Gastroesophageal sphincter (tissue), 4 donors: ENCODE measurements around the gene MRPS26. TPM values are rescaled to one million over a fixed set of nuclear protein-coding genes. Genes with fewer than 3 reads are reported as not detected.

Experiments
- ATAC-seq: fragments of 150-250 bp; one replicate; pipeline ENCODE4 v1.9.1; 2016; ENCODE audit warnings: mild to moderate bottlenecking, moderate library complexity
- H3K27ac ChIP-seq, 4 donors: fragments of 200-600 bp; sonication (generic) in 3 of 4; 1 replicate in 3 of 4; 2 replicates in 1 of 4; pipeline ENCODE4 v1.5.1; 2016 to 2019
- H3K27me3 ChIP-seq: fragments of 200-600 bp; sonication (generic); one replicate; pipeline ENCODE4 v1.5.1; 2019
- H3K36me3 ChIP-seq, 2 donors: fragments of 200-600 bp; sonication (generic); one replicate each; pipeline ENCODE4 v1.5.1; 2019; ENCODE audit warnings: control low read depth in 1 of 2
- H3K4me1 ChIP-seq, 3 donors: fragments of 200-600 bp; sonication (generic); 1 replicate in 2 of 3; 2 replicates in 1 of 3; pipeline ENCODE4 v1.5.1; 2016 to 2019; ENCODE audit warnings: control low read depth in 2 of 3
- H3K4me3 ChIP-seq, 2 donors: fragments of 200-600 bp; sonication (generic); one replicate each; pipeline ENCODE4 v1.5.1; 2019; ENCODE audit warnings: mild to moderate bottlenecking in 1 of 2, moderate library complexity in 1 of 2
- H3K9me3 ChIP-seq, 3 donors: fragments of 200-600 bp; sonication (generic); one replicate each; pipeline ENCODE4 v1.5.1; 2017 to 2019; ENCODE audit warnings: control low read depth in 2 of 3
- CTCF ChIP-seq, 4 experiments: fragments of 200-600 bp in 2 of 4; fragments of 450-650 bp in 2 of 4; sonication (generic) in 1 of 4; IDR thresholded peaks; one replicate each; pipeline ENCODE4 v1.5.1; 2017 to 2019; ENCODE audit warnings: antibody characterized with exemption in 4 of 4, mild to moderate bottlenecking in 2 of 4, moderate library complexity in 2 of 4
- EP300 ChIP-seq: sonication (generic); formaldehyde crosslinking; IDR thresholded peaks from one replicate; pipeline ENCODE4 v1.6.1; 2017; ENCODE audit warnings: antibody characterized with exemption, mild to moderate bottlenecking
- POLR2A ChIP-seq, 2 donors: fragments of 450-650 bp; IDR thresholded peaks; one replicate each; pipeline ENCODE4 v1.6.1; 2017; ENCODE audit warnings: antibody characterized with exemption in 2 of 2, mild to moderate bottlenecking in 2 of 2, moderate library complexity in 1 of 2
- POLR2AphosphoS5 ChIP-seq: sonication (generic); formaldehyde crosslinking; IDR thresholded peaks from one replicate; pipeline ENCODE4 v1.6.1; 2017; ENCODE audit warnings: antibody characterized with exemption
- WGBS, 2 donors: methylation state at CpG; one replicate each; pipeline ENCODE4 v1.1.5; 2018; ENCODE audit warnings: low coverage in 1 of 2; 5-methylcytosine and 5-hydroxymethylcytosine counted together
- total RNA-seq, 4 donors: library from RNA; depleted of rRNA; stranded (reverse); fragments of >200 nt; gene quantifications; one replicate each; pipeline ENCODE4 v1.1.0, GENCODE V29; 2016

The MRPS26 gene
- total RNA-seq, 4 donors from 2014 or later, result 67.3 to 80.8 (median 72.7) TPM

- Histone ChIP-seq H3K27me3 (no peaks in the 10 kb centered on the region), H3K27ac (no peak overlapping the region), H3K4me1 (no peaks in the 10 kb centered on the region), H3K9me3 (no peaks in the 10 kb centered on the region), H3K36me3 (peaks cover 0 to 99% of the 10 kb centered on the region in 2 donors), H3K4me3 (no peak overlapping the region)
- WGBS, 2 donors, result 72 to 73% methylated on average over 4 to 6 of the region's 8 CpGs
- ATAC-seq, result no peak
- TF ChIP-seq EP300, result no peak
- TF ChIP-seq POLR2AphosphoS5, result no peak
- TF ChIP-seq CTCF (IDR thresholded peaks at IDR 0.05), result no peak
- no peak for TF ChIP-seq POLR2A (IDR thresholded peaks at IDR 0.05)
These were observed 13.2 kb upstream of the MRPS26 start for GRCh38 chr20:3032624-3033023.

GRCh38 chr20:3037654-3038053, 8.2 kb upstream of the MRPS26 start:
- Histone ChIP-seq H3K9me3 (no peaks in the 10 kb centered on the region), H3K4me1 (peaks cover 0 to 14% (median 5%) of the 10 kb centered on the region in 3 donors), H3K4me3 (no peak overlapping the region), H3K27ac (no peak overlapping the region), H3K27me3 (no peaks in the 10 kb centered on the region), H3K36me3 (peaks cover 0 to 83% of the 10 kb centered on the region in 2 donors)
- no peak for TF ChIP-seq CTCF (IDR thresholded peaks at IDR 0.05)
- no peak for TF ChIP-seq EP300
- no peak for TF ChIP-seq POLR2A (IDR thresholded peaks at IDR 0.05)
- TF ChIP-seq POLR2AphosphoS5, result no peak
- no peak for ATAC-seq
- WGBS, 2 donors, result 69% methylated on average over 3 of the region's 3 CpGs; no CpG with 5 or more reads in 1 of the 2 donors

GRCh38 chr20:3038454-3038853, 7.4 kb upstream of the MRPS26 start:
- 81 to 95% methylated on average over 5 of the region's 5 CpGs for WGBS, 2 donors
- ATAC-seq, result no peak
- H3K4me1 ChIP-seq, result peaks cover 0 to 20% (median 5%) of the 10 kb centered on the region in 3 donors
- H3K9me3 ChIP-seq, result no peaks in the 10 kb centered on the region
- no peak overlapping the region for H3K4me3 ChIP-seq
- H3K27ac ChIP-seq, result no peak overlapping the region
- no peaks in the 10 kb centered on the region for H3K27me3 ChIP-seq
- TF ChIP-seq POLR2AphosphoS5, result no peak
- no peak for TF ChIP-seq EP300
- no peak for TF ChIP-seq POLR2A (IDR thresholded peaks at IDR 0.05)
- TF ChIP-seq CTCF (IDR thresholded peaks at IDR 0.05), result no peak
- peaks cover 0 to 75% of the 10 kb centered on the region in 2 donors for H3K36me3 ChIP-seq

- Histone ChIP-seq H3K27ac (no peak overlapping the region), H3K9me3 (no peaks in the 10 kb centered on the region), H3K36me3 (peaks cover 0 to 66% of the 10 kb centered on the region in 2 donors), H3K4me3 (no peak overlapping the region), H3K27me3 (no peaks in the 10 kb centered on the region), H3K4me1 (peaks cover 0 to 21% (median 5%) of the 10 kb centered on the region in 3 donors)
- no peak for ATAC-seq
- WGBS, 2 donors, result 80 to 83% methylated on average over 1 of the region's 4 CpGs
- no peak for TF ChIP-seq EP300
These were observed 6.4 kb upstream of the MRPS26 start for GRCh38 chr20:3039426-3039825.

GRCh38 chr20:3040086-3040485, 5.8 kb upstream of the MRPS26 start:
- WGBS, 2 donors, result 93 to 100% methylated on average over 3 to 4 of the region's 8 CpGs
- H3K9me3 ChIP-seq, result no peaks in the 10 kb centered on the region
- no peak for ATAC-seq
- peaks cover 0 to 28% (median 8%) of the 10 kb centered on the region in 3 donors for H3K4me1 ChIP-seq
- no peak overlapping the region for H3K27ac ChIP-seq
- peaks cover 0 to 60% of the 10 kb centered on the region in 2 donors for H3K36me3 ChIP-seq
- H3K4me3 ChIP-seq, result no peak overlapping the region
- TF ChIP-seq POLR2A (IDR thresholded peaks at IDR 0.05), result no peak
- TF ChIP-seq CTCF (IDR thresholded peaks at IDR 0.05), result no peak
- no peak for TF ChIP-seq POLR2AphosphoS5
- no peak for TF ChIP-seq EP300
- H3K27me3 ChIP-seq, result no peaks in the 10 kb centered on the region
